GM20431 (cell line): Measurements from ENCODE around the gene KCNF1.

Experiments used
- in situ Hi-C: fragments of 300-500 bp; cut with MseI, MboI; formaldehyde crosslinking; loops from one replicate; pipeline ENCODE4 v1.15.0; 2020; ENCODE audit warnings: low sequenced_read_pairs; ENCODE audit not compliant: unreplicated experiment

The KCNF1 gene

DNA sequence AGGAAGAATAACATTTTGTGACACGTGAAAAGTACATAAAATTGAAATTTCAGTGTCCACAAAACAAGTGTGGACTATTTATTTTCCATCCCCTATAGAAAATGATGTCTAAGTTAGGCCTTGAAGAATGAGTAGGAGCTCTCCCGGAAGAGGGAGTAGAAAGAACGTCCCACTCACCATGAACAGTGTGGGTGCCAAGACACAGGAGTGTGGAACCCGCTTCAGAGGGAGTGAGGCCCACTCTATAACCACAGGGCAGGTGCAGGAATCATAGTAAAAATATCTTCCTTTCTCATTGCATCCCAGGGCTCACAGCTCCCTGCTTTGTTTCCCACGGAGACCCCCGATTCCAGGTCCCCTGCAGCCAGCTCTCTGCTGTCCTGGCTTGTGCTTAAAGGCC, 5.2 kb downstream of the KCNF1 start:
- in situ Hi-C loops = no loop called here

- in situ Hi-C loops = no loop called here
These were observed 6.2 kb downstream of the KCNF1 start for GRCh38 chr2:10917927-10918326.

GRCh38 chr2:10918661-10919409, 7.1 kb downstream of the KCNF1 start:
- in situ Hi-C loops = no loop called here

- in situ Hi-C loops = no loop called here
These were observed 7.7 kb downstream of the KCNF1 start for GRCh38 chr2:10919410-10919770.

- in situ Hi-C loops = no loop called here
These were observed 8.3 kb downstream of the KCNF1 start for GRCh38 chr2:10919771-10920621.

- in situ Hi-C loops = no loop called here
These were observed 9.1 kb downstream of the KCNF1 start for GRCh38 chr2:10920764-10921388.

DNA sequence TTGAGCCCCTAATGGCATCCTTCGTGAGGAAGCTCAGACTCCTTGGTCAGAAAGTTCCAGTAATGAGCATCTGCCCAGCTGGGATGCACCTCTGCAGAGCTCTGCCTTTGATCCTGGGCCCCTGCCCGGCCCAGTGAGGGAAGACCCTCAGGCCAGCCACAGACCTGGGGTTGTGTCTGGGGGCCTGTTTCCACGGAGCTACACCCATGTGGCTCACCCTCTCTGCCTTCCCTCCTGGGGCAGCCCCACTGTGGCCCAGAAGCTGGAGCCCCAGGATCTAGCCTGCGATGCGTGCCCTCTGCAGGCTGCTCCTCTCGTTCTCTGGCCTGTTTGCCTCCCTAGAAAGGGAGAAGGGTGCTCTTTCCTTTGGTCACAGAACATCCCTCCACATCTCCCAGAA, 9.8 kb downstream of the KCNF1 start:
- in situ Hi-C loops = no loop called here

DNA sequence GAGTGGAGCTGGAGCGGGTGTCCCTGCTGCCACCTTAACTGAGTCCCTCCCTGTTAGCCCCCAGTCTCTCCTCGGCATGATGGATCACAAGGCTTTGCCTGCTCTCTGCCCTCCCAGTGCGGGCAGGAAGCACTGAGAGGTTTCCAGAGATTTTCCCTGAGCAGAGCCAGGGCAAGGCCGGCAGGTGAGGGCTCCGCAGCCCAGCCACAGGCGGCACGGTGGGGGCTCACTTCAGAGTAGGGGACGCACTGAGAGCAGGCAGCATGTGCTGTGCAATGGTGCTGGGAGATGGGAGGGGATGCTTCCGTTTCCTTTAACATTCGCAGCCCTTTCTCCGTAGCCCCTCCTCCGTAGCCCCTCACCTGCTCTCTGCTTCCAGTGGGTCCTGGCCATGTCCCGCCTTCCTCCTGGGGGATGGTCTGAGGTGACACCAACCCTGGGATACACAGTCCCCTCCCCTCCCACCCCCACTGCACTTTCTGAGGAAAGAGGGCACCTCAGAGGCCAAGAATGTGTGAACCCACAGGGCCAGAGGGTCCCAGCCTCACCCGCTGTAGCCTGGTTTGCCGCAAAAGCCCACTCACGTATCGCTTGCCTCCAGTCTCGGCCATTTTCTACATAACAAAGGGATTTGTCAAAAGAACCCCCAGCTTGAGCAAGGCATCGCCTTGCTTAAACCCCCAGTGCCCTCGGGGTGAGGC, 10.7 kb downstream of the KCNF1 start:
- in situ Hi-C loops = no loop called here

DNA sequence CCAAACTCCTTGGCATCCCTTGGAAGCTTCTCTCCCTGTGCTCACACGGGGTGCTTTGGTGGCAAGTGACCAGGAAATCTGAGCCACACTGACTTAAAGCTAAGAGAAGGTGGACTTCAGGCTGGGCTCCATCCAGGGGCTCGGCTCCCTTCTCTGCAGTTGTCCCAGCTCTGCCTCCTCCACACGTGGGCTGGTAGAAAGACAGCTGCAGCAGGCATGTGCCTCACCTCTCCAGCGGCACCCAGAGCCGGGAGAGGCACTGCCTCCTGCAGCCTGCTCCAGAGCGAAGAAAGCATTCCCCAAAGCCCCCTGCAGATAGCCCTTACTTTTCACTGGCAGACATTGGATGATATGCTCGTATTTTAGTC, 11.3 kb downstream of the KCNF1 start:
- in situ Hi-C loops = no loop called here

GRCh38 chr2:10923965-10924364, 12.2 kb downstream of the KCNF1 start:
- in situ Hi-C loops = no loop called here

- in situ Hi-C loops = no loop called here
These were observed 12.7 kb downstream of the KCNF1 start for GRCh38 chr2:10924441-10924840.

GRCh38 chr2:10924859-10925258, 13.1 kb downstream of the KCNF1 start:
- in situ Hi-C loops = no loop called here

GRCh38 chr2:10926191-10926820, 14.6 kb downstream of the KCNF1 start:
- in situ Hi-C loops = no loop called here

DNA sequence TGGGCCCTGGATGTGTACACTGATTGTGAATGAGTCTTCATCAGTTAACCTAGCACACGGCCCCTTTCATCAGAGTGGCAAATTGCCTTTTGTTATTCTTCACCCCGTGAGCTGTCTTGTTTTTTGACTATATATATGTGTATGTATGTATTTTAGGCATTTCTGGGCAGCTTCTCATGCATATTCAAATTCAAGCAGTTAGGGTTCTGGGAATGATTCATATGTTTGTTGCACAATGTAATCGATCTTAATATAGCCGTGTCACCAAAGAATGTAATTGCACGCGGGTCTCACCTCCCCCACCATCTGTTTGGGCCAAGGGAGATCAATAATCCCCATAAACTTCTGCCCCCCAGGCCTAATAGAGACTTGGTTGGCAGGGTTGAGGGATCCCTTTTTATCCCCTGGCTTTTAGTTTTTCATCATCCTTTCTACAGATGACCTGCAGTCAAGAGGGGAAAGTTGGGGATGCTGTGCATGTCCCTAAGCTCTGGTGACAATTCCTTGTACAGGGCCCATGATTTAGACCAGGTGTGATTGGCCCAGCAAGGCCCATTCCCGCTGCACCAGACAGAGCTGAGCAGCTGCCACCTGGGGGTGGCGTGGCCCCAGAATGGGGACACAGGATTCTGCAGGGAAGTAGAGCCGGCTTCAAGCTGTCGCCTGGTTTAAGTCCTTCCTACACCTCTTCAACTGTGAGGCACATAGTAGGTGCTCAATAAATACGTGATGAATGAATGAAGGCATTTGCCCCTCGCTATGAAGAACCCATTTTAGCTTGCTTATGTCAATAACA, 19.2 kb downstream of the KCNF1 start:
- in situ Hi-C loops = no loop called here

DNA sequence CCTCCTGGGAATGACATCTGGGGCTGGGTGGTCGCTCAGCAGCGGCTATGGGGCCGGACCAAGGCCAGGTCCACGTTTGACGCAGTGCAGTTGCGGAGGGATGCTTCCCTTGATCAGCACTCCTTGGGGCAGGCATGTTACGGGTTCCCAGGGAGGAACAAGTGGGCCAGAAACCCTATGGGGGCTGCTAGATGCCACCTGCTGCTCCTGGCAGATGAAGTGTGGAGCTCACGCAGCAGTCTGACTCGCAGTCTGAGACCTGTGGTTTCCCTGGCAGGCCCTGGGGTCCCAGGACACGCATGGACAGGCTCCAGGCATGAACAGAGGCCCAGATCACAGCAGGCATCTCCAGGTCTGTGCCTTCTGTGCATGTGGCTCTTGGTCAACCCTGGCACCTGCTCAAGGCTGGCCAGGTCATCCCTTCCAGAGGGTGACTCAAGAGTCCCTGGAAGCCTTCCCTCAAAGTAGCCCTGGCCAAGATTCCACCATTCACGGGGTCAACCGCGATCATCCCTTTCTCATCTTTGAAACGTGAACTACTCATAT, 20.0 kb downstream of the KCNF1 start:
- in situ Hi-C loops = no loop called here

- in situ Hi-C loops = no loop called here
These were observed 20.8 kb downstream of the KCNF1 start for GRCh38 chr2:10932345-10933151.

DNA sequence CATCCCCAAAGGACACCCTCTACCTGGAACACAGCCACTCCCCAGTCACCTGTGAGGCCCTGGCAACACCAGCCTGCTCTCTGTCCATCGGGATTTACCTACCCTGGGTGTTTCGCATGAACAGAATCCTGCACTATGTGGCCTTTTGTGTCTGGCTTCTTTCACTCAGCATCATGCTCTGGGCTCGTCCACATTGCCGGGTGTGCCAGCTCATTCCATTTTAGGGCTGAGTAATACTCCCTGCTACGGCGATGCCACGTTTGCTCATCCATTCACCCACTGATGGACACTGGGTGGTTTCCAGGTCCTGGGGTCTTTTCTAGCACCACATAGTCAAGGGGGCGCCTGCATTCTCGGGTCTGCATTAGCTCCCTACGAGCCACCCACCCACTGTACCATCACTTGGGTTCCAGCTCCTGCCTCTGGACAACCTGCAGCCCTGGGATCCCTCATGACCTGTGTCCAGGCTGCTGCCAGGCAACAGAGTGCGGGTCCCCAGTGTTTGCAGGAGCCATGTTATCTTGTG, 22.0 kb downstream of the KCNF1 start:
- in situ Hi-C loops = no loop called here
